GM21515 (cell line): ENCODE measurements around the gene SDC1.

Experiments used
- ATAC-seq: cut with Tn5 transposase; IDR thresholded peaks from one replicate; pipeline ENCODE4 v1.9.1; 2021; ENCODE audit not compliant: unreplicated experiment

Gene SDC1

GRCh38 chr2:20186855-20187187 lies 38.1 kb downstream of the SDC1 start:
- ATAC-seq = no peak

- ATAC-seq = no peak
Measured at GRCh38 chr2:20186078-20186854, 38.7 kb downstream of the SDC1 start.

- no peak for ATAC-seq
Measured at GRCh38 chr2:20185176-20186022, 39.5 kb downstream of the SDC1 start.

- no peak for ATAC-seq
Measured at GRCh38 chr2:20184067-20184938, 40.6 kb downstream of the SDC1 start.

GRCh38 chr2:20183373-20183772 lies 41.6 kb downstream of the SDC1 start:
- no peak for ATAC-seq

GRCh38 chr2:20182241-20182931 lies 42.5 kb downstream of the SDC1 start:
- ATAC-seq = no peak

GRCh38 chr2:20181761-20182160 lies 43.2 kb downstream of the SDC1 start:
- ATAC-seq = no peak

- ATAC-seq = no peak
Measured at GRCh38 chr2:20180676-20181648, 44.0 kb downstream of the SDC1 start.

GRCh38 chr2:20179755-20180594 lies 45.0 kb downstream of the SDC1 start:
- no peak for ATAC-seq

GRCh38 chr2:20179466-20179754 lies 45.5 kb downstream of the SDC1 start:
- no peak for ATAC-seq

GRCh38 chr2:20178666-20179465 lies 46.1 kb downstream of the SDC1 start:
- ATAC-seq = no peak

- no peak for ATAC-seq
Measured at GRCh38 chr2:20178249-20178607, 46.7 kb downstream of the SDC1 start.

- no peak for ATAC-seq
Measured at GRCh38 chr2:20177556-20178248, 47.2 kb downstream of the SDC1 start.

- no peak for ATAC-seq
Measured at GRCh38 chr2:20176760-20177159, 48.2 kb downstream of the SDC1 start.

- no peak for ATAC-seq
Measured at GRCh38 chr2:20175931-20176330, 49.0 kb downstream of the SDC1 start.

- ATAC-seq = no peak
Measured at GRCh38 chr2:20175267-20175666, 49.7 kb downstream of the SDC1 start.

- ATAC-seq = no peak
Measured at GRCh38 chr2:20174410-20174809, 50.5 kb downstream of the SDC1 start.
